AG09319 (cell line): ENCODE data around the gene HS3ST3A1.

ENCODE experiments used
- DNase-seq: peaks from one replicate; pipeline ENCODE4 v3.0.0-alpha.2; 2010; ENCODE audit warnings: low read depth; ENCODE audit errors: extremely low read depth
- TF ChIP-seq, protein P1 (sequence below): IDR thresholded peaks from 2 replicates; pipeline ENCODE4 v1.5.1; 2011; ENCODE audit warnings: low read depth, mild to moderate bottlenecking, inconsistent platforms, low read length, moderate library complexity

The HS3ST3A1 gene

DNA sequence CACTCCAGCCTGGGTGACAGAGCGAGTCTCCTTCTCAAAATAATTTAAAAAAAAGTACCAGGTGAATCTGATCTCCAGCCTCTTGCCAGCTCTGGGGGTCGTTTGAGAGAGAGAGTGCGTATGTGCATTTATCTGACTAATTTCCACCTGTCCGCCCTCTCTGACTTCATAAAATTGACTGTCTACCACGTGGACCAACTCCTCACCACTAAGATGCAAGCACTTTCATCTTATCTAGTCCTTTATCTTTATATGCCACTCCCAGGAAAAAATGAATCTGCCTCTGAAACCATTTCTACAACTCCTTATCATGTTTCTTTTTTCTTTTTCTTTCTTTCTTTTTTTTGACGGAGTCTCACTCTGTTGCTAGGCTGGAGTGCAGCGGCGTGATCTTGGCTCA lies 55.8 kb downstream of the HS3ST3A1 start:
- TF ChIP-seq, protein P1, sequence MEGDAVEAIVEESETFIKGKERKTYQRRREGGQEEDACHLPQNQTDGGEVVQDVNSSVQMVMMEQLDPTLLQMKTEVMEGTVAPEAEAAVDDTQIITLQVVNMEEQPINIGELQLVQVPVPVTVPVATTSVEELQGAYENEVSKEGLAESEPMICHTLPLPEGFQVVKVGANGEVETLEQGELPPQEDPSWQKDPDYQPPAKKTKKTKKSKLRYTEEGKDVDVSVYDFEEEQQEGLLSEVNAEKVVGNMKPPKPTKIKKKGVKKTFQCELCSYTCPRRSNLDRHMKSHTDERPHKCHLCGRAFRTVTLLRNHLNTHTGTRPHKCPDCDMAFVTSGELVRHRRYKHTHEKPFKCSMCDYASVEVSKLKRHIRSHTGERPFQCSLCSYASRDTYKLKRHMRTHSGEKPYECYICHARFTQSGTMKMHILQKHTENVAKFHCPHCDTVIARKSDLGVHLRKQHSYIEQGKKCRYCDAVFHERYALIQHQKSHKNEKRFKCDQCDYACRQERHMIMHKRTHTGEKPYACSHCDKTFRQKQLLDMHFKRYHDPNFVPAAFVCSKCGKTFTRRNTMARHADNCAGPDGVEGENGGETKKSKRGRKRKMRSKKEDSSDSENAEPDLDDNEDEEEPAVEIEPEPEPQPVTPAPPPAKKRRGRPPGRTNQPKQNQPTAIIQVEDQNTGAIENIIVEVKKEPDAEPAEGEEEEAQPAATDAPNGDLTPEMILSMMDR: no peak

DNA sequence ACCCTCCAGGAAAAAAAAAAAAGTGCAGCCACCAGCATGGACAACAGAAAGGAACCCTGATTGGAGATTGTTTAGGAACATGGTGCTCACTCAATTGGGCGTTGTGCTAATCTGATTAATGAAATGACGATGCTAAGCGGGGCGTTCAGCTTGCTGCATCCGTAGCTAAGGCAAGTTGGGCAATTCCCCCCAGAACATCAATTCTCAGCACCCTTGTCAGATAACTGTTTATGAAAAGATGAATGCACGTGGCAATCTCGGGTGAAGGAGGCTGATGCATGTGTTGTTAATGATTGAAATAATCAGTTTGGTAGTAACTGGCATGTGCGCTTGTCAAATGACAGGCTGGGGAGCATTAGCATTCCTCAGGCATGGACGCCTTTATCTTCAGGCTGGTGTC lies 57.0 kb downstream of the HS3ST3A1 start:
- TF ChIP-seq, protein P1: no peak
- no peak for DNase-seq

More for the DNA sequence above, 55.8 kb downstream of the HS3ST3A1 start:
- DNase-seq: no peak

DNA sequence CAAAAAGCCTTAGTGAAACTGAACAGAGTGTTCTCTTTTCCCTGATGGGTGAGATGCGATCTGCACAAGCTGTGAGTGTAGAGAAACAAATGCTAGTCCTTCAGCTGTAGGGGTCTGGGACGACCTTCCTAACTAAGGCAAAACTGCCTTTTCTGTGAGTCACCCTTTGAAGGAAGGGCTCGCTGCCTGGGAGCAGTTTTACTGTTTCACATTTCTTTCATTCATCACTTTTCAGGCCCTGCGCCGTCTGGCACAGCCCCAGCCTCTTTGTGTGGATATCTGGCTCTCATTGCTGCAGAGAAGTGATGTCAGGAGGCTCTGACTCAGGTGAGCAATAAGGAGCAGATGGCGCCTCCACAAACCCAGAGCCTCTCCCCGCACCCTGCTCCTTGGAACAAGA lies 57.4 kb downstream of the HS3ST3A1 start:
- TF ChIP-seq, protein P1: no peak
- DNase-seq: peak; percentile 71

DNA sequence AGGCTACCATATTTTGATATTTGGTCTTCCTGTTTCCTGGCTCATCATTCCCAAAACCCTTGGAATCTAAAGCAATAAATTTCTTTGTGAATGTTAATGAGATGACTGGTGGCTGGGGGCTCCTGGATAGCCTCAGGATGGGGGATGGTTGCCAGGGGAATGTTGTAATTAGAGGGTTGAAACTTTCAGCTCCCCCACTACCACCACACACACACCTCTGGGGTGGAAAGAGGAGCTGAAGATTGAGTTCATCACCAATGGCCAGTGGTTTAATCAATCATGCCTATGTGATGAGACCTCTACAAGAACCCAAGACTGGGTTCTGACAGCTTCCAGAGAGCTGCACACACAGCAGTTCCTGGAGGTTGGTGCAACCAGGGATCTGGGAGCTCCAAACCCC lies 59.1 kb downstream of the HS3ST3A1 start:
- DNase-seq: no peak
- TF ChIP-seq, protein P1: no peak

DNA sequence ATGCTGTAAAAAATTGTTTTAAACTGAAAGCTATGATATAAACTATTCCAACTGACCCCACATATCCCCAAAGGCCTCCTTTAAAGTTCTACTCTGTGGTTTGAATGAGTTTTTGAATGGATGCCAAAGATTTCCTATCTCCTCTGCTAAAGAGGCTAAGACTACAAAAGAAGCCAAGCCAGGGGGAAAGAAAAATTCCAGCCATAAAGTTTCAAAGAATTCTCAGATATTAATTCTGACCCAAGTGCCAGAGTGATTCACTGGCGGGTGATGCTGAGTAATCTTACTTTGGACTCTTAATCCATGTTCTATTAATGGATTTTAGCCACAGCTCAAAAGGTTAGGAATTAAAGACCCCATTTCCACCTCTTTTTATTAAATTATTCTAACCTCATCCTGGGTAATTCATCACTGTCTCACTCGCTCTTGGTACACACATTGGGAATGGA lies 60.7 kb downstream of the HS3ST3A1 start:
- peak; percentile 89 for DNase-seq

DNA sequence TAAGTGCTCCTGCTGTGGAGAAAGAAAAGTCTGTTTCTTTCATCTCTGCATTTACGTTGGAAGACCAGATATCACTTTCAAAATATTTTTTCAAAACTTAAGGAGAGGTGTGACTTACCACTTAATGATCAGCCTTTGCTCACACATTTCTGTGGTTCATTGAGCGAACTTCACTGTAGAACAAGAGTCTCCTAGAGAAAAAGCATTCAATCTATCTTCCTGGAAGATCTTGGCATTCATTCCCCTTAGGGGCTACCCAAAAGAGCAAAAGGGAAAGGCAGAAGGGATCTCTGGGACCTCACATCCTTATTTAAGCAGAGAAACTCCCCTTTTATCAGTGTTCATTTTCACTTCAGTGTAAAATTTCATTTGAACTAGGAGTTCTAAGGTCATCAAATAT lies 61.2 kb downstream of the HS3ST3A1 start:
- DNase-seq: no peak
- TF ChIP-seq, protein P1: no peak

More for the DNA sequence above, 60.7 kb downstream of the HS3ST3A1 start:
- TF ChIP-seq, protein P1: no peak

DNA sequence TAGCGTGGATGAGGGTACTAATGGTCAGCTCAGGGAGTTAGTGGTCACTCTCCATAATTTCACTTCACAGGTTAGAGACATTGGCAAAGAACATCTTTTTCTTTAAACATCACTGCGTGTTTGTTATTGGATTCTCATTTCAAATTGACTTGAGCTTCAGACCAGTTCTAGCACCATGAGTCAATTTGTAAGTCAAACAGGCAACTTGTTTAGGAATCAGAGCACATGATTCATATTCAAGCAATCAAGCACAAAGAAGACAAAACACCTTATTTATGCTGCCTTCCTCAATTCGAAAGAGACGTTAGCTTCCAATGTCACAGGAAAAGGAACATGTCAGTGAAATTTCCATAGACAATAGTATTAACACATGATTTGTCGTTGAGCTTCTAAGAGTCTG lies 62.3 kb downstream of the HS3ST3A1 start:
- TF ChIP-seq, protein P1: no peak
- no peak for DNase-seq
